GM19043 (cell line): ENCODE data around the gene AKAP8L.
"Not testable (repeated sequence)": the region's sequence is repeated elsewhere in the genome, so short reads cannot be mapped to it uniquely, and the experiment has no call there.

Experiments
- ATAC-seq: cut with Tn5 transposase; IDR thresholded peaks from one replicate; pipeline ENCODE4 v1.9.1; 2021; ENCODE audit warnings: low read depth; ENCODE audit not compliant: unreplicated experiment

AKAP8L gene

DNA sequence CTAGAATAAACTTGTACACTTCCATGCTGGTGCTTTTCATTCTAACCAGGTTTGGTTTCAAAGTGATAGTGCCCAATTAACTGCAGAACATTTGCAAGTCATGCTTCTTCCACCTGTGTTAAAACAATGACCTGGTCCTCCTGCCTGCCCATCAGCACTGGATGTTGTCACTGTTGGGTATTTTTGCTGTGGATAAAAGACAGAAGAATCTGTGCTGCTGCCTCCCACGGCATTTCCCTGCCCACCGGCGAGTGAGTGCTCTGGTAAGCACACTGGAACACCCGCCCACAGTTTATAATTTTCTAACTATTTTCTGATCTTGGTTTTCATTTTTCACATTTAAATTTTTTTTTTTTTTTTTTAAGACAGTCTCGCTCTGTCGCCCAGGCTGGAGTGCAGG is 36.9 kb downstream of the AKAP8L start:
- ATAC-seq: no peak

DNA sequence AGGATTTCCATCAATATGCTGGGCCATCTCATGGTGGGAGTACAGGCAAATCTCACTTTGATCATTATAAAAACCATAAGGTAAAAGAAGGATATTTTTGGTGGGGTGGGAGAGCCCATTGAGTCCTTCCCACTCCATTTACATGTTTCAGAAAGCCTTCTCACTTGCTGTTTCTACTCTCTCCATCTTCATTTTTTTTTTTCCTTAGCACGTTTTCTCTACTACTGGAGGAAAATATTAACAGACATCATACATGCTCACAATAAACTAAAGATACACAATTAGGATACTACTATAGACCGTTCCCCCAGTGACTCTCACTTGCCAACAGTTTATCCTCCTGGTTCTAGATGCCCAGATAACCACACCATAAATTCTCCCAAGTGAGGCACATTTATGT is 37.4 kb downstream of the AKAP8L start:
- no peak for ATAC-seq

DNA sequence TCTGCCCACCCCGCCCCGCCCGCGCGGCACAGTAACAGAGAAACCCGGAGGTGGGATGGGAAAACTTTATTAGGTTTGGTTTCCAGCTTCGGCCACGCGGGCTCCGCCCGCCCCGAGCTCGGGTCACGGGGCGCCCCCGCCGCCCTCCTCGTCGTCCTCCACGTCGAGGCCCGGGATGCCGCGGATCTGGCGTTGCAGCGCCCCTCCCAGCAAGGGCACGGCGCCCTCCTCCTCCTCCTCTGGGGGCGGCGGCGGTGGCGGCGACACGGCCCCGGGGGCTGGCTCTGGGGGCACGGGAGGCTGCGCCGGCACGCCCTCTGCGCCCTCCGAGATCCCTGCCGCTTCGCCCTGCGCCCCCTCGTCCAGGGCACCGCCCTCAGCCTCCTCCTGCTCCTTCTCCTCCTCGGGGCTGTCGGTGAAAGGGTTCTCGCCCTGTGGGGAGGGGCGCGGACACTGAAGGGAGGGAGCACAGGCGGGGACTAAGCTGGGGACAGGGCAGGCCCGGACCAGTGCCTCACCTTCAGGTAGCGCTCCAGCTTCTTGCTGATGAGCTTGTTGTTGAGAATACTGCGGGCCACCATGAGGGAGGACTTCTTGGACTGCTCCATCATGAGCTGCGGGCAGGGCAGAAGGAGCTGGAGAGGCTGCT is 38.7 kb downstream of the AKAP8L start:
- ATAC-seq: peak; percentile 29

DNA sequence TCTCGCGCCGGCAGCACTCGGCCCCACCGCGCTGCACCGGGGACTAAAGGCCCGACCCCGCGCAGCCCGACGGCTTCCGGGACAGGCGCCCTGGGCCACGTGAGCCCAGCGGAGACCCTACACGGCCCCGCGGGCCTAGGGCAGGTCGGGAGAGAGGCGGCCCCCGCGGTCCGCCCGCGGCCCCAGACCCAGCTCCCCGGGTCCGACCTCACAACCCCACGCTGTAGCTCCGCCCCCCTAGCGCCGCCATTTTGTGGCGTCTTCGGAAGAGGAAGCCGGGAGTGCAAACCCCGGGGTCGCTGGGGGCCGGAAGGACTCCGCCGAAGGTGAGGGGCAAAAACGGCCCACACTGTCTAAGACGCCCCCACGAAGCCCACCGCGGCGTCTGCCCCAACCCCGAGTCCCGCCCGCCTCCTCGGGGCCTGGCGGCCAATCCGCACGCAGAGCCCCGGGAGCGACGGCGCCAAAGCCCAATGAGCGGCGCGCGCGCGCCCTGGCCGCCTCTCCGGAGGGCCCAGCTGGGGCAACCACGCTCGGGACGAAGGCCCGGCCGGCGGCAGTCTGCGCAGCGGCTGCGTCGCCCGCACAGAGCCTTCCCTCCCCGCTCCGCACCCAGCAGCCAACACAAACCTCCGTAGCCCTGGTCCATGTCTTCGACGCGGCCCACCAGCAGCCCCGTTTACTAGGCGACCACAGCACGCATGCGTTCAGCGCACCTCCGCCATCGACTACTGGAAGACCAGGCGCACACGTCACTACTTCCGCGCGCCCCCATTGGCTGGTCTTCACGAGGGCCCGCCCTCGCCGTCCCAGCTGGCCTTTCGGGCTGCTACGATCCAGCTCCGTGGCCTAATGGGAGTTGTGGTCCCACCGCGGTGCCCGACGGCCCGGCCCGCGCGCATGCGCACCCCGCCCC is 39.4 kb downstream of the AKAP8L start, which contains the start of gene AKAP8:
Gene AKAP8, minus strand, starts transcription at position 705 of the 916 bp plus-strand sequence. Its CDS starts 56 bp downstream, at position 649.
- ATAC-seq: peak; percentile 82

DNA sequence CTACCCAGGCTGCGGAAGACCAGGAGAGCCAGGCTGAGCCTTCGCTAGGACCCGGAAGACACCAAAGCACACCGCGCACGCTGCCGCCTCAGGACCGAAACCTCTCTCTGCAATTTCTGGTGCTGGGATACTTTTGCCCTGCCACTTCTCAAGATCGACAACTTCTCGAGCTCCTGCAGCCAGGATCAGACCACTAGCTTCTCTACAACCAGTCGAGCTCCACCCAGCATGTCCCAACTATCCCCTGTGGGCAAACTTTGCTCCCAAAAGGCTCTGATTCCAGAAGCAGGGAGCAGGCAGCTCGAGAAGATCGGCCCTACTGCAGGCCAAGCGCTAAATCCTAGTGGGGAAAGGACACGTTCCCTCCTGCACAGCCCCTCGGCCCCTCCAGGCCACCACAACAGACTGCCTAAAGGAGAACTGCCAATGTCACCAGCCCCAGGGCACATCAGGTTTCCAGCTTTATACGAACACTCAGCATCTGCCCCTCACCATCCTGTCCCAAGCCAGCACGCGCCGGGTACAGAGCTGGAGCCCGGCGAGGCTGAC is 40.2 kb downstream of the AKAP8L start:
- ATAC-seq: no peak

DNA sequence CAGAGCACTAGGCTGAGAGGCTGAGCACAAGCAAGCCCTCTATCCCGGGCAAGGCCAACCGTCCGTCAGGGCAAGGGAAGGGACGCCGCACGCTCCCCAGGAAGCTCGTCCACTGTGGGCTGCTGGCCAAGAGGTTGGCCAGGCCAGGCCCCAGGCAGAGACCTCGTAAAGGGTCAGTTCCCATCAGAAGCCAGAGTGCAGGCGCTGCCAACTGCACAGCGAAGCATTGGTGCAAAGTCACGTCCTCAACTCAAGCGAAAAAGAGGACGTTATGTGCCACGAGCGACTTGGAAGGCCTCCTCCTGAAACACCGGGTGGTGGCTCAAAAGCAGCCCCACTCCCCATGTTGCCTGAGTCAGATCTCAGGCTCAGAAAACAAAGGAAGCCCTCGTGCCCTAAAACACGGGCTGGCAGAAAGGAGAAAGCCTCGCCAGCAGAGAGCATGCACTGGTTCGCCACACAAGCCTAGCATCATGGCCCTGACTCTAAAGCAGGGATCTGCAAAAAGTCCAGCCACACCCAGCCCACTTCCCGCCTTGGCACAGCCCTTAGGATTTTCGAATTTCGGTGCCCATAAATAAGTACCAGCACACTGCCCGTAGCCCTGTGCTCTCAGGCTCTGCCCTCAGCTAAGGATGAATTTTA is 43.9 kb downstream of the AKAP8L start:
- ATAC-seq: no peak

DNA sequence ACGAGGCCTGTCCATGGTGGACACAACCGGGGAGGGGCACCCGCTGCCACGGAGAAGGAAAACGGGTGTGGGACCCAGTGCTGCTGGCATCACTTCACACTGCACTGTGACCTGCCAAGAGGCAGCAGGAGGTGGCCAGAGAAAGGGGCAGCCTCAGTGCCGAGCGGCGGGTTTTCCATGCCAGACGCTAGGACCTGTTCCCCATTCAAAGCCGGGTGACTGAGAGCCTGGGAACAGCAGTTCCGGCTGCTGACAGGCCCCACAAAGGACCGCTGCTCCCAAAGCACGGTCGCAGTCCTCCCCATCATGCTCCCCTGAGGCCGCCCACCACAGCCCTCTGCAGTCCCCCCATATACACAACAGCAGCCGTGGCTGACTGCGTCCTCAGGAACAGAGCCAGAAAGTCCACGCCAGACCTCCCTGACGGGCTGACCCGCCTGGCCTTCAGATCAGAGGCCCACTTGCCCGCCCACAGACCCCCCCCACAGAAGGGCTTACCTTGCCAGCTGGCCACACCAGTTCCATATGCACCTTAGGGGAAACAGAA is 44.6 kb downstream of the AKAP8L start:
- no peak for ATAC-seq

DNA sequence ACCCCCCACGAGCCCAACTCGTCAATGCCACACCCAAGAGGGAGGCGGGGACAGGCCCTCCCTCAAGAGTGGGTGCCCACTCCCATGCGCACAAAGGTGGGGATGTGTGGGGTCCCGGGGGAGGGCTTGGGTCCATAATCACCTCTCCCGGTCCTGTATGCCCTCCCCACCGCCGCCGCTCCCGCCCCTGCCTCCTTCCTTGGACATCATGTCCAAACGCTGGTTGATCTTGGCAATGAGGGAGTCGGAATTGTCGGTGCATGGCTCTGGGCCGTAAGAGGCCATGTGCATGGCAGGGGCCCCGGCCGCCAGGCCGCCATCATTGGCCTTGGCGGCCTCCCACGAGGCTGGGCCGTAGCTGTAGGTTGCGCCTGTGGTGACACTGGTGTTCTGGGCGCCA is 45.1 kb downstream of the AKAP8L start:
- ATAC-seq: no peak

DNA sequence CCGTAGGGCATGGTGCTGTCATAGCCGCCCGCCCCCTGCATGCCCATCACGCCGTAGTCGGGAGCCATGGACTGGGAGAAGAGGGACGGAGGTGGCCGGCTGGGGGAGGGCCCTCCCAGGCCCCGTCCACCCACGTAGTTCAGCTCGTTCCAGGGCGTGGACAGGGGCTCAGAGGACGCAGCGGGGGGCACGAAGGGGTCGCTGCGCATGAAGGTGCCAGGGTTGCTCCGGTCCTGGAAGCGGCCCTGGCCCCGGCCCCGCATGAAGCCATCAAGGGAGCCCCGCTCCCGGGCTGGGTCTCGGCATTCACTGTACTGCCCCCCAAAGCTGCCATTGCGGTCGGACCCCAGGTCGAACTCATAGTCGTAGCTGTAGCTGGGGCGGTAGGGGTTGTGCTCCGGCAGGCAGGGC is 45.9 kb downstream of the AKAP8L start:
- no peak for ATAC-seq

DNA sequence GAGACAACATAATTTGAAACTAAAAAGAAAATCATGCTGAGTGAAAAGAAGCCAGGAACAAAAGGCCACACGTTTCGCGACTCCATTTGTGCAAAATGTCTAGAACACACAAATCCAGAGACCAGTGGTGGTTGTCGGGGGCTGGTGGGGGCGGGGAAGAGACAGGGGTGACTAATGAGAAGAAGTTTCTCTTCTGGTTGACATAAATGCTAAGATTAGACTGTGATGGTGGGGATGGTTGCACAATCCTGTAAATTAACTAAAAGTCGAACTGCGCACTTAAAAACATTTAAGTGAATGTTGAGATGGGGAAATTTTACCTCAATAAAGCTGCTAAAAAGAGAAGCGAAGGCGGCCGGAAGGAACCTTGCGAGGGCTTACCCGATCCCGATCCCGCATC is 46.3 kb downstream of the AKAP8L start:
- ATAC-seq: no peak

DNA sequence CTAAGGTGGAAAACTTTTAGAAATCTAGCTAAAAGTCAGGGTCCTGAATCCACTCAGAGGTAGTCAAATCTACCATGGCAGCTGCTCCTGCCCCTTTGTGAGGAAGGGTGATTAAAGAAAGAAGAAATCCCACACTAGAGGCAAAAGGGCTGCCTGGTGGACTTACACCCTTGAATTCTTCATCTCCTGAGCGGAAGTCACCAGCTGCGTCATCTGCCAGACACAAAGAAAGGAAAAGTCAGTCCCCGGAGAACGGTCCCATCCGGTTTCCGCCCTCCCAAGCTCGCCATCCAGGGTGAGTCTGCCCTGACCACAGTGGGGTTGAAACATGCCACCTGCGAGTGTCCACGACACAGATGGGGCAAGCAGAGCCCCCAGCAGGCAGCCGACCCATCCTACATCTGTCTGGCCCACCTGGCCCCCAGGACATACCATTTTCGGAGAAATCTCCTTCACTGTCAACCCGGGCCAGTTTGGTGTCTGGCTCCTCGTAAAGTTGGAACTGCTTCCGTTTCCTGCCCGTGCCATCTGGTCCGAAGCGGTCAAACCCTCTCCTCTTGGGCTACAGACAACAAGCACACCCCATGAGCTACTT is 46.9 kb downstream of the AKAP8L start:
- no peak for ATAC-seq

DNA sequence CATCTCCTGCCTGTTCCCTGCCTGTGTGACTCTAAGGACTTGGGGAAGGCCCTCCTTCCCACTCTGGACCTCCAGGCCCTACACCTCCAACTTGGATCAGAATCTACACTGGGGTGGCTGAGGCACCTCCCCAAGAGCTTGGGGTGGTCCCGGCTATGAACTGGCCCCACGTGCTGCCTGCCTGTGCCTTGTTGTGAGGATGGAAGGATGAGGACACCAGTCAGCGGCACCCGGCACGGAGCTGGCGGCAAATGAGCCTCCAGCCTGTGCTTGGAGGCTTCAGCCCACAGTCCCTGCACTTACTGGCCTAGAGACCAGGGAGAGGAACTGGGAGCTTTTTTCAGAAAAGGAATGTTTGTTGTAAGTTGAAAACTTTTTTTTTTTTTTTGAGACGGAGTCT is 47.7 kb downstream of the AKAP8L start:
- ATAC-seq: no peak

DNA sequence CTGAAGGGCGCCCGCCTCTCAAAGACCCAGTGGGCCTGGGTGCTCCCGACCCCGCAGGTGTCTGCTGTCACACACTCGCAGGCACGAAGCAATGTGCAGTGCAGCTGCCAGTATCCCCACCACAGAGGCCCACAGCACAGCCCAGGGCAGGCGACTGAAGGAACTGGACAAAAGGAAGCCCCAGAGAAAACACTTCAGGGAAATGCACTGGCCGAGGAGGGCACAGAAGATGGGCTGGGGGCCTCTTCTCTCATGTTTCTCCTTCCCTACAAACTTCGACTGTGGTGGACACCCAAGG is 49.2 kb downstream of the AKAP8L start:
- no peak for ATAC-seq

DNA sequence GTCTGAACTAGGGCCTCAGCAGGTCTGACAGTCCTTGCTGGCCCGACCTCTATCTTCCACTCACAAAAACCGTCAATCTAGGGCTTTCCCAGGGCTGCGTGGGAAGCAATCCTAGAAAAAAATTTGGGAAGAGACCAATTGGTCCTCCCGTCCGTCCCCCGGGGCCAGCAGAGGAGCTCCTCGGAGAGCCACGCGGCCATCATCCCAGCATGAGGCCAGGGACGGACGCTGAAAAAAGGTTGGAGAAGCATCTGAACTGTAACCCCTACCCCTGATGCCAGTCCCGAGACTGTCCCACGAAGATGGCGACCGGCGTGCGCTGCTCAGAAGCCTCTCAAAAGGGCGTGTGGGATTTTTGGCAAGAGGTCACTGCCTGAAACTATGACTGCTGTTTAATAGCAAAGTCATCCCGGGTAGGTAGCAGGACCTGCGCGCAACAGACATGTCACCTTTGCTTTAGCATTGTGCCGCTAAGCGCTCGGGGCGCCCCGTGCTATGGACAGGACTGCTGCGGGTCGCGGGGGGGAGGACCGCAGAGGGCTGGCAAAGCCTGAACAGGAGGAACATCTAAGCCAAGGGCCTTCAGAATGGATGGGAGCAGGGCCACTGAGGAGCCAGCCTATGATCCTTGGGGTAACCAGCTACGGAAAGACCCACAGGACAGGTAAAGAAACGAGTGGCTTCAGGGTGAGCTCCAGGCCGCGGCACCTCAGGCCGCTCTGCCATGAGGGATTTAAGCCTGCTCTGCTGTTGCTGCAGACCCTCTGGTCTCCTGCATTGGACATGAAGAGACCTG is 49.8 kb downstream of the AKAP8L start:
- no peak for ATAC-seq

DNA sequence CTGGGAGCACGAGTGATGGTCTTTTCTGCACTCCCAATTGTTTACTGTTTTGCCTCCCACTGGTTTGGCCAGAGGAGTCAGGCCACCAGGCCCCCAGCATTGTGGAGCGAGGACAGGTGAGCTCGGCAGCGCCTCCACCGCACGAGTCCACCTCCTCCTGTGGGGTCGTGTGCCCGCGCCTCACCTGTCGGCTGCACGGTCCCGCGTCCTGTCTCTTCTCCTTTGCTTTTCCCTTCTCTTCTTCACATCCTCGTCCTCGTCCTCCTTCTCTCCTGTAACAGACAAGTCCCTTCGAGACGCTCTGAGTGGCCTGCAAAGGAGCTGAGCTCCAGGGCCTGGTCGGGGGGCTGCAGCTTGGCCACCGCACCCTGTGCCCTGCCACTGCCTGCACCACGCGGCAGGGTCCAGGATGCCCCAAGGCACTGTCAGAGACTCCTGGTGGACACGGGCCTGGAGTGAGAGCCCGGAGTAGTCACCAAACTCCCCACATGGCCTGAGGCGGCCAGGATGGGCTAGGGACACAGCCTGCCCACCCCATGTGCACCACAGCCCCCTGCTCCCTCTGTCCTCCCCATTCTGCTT is 50.6 kb downstream of the AKAP8L start:
- no peak for ATAC-seq

DNA sequence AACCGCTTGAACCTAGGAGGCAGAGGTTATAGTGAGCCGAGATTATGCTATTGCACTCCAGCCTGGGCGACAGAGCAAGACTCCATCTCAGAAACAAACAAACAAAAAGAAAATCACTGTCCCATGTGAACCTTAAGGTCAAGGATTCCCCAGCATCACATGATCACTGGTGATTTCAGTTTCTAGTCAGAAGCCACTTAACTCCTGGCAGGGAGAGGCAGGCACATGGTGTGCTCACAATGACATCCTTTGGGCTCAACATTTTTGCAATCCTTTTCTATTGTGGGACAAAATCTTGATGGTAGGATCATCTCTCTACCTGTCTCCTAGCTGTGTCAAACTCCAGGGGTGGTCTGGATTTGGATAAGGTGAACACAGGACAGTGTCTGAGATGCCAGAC is 51.3 kb downstream of the AKAP8L start:
- no peak for ATAC-seq

DNA sequence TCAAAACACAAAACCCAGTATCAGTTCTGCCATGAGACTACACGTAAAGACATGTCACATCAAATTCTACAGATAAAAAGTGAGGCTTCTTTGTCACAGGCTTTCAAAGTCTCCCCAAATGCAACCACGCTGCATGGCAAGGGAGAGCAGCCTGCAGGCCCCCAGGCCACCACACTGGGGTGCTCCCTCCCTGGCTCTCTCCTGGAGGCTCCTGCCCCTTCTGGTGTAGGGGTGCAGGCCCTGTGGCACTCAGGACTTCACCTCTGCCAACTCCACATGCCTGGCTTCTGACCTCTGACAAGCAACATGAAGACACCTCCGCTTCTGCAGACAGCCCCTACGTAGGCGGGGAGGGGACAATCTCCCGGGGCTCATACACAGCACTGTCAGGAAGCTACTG is 53.5 kb downstream of the AKAP8L start:
- no peak for ATAC-seq

DNA sequence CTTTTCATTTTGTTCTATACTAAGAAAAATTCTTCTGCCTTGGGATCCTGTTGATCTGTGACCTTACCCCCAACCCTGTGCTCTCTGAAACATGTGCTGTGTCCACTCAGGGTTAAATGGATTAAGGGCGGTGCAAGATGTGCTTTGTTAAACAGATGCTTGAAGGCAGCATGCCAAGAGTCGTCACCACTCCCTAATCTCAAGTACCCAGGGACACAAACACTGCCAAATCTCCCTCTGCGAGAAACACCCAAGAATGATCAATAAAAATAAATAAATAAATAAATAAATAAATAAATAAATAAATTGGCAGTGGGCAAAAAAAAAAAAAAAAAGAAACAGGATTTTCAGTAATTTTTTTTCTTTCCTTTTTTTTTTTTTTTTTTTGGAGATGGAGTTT is 55.0 kb downstream of the AKAP8L start:
- not testable (repeated sequence) for ATAC-seq

DNA sequence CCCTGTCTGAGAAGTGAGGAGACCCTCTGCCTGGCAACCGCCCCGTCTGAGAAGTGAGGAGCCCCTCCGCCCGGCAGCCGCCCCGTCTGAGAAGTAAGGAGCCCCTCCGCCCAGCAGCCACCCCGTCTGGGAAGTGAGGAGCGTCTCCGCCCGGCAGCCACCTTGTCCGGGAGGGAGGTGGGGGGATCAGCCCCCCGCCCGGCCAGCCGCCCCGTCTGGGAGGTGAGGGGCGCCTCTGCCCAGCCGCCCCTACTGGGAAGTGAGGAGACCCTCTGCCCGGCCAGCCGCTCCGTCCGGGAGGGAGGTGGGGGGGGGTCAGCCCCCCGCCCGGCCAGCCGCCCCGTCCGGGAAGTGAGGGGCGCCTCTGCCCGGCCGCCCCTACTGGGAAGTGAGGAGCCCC is 55.7 kb downstream of the AKAP8L start:
- not testable (repeated sequence) for ATAC-seq
